NCI-H345 (cell line): ENCODE measurements around the gene CARMIL3.

Source experiments
- DNase-seq: peaks from one replicate; lab custom pipeline; 2025; lab: John Stamatoyannopoulos, UW

The CARMIL3 gene

DNA sequence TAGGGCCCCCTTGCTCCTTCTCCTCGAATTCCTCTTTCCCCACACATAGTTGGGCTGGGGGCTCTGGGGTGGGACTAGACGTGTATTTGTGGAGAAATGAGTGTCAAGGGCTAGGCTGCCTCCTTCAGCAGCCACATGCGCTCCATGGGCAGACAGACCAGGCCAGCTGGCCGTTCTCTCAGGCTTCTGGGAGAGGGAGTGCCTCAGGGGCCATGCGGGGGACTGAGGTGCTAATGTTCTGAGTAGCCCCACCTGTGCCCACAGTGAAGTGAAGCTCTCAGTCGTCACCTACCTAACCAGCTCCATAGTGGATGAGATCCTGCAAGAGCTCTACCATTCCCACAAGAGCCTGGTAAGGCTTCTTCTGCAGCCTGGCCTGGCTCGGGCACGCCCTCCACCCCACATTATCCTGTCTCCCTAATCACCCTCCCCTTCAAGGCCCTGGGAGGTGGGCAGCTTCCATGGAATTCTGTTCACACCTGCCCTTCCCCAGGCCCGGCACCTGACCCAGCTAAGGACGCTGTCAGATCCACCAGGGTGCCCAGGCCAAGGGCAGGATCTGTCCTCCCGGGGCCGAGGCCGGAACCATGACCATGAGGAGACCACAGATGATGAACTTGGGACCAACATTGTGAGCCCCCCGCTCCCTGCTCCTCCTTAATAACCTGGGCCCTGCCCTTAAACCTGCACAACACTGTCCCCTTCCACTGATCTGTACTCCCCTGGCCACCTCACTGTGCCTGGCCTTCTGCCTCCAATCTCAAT is 10.6 kb downstream of the CARMIL3 start:
- DNase-seq: no peak

DNA sequence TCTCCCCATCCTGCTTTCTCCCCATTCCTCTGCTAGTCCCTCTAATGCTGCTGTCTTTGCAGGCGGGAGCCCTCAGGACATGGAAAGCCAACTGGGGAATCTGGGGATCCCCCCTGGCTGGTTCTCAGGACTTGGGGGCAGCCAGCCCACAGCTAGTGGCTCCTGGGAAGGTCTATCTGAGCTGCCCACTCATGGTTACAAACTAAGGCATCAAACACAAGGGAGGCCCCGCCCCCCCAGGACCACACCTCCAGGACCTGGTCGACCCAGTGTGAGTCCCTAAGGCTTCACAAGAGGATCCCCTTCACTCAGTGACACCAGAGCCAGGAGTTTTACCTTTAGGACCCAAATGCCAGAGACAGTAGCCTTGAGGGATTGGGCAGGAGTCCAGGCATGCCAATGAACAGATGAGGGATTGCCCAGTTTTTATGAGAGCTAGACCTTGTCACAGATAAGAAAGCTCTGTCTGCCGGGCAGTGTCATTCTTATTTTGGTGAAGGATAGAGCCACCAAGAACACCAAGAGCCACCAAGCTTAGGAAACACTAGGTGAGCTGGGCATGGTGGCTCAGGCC is 11.5 kb downstream of the CARMIL3 start:
- DNase-seq: no peak

DNA sequence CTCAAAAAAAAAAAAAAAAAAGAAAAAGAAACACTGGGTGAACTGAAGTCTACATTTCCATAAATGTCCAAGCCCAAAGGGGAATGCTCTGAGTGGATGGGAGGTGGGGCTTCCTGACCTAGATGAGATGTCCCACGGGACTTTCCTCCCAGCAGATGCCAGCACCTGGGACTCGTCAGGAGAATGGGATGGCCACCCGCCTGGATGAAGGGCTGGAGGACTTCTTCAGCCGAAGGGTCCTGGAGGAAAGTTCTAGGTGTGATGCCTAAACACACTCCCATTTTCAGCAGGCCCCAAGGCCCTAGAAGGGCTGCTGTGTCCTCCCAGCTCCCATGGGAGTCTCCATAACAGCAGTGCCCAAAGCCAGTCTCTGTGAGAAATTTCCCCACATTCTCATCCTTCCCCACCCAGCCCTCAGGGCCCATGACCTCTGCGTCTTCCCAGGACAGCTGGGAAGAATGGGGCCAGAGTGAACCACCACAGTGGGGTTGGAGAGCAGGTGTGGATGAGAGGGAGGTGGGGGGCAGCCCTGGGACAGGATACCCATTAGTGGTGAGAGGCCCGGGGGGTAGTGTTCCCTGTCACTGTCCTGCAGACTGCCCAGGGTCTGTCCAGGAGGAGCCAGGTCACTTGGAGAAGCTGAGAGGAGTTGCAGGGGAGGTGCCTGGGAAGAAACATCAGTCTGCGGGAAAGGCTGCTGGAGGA is 12.4 kb downstream of the CARMIL3 start:
- no peak for DNase-seq

DNA sequence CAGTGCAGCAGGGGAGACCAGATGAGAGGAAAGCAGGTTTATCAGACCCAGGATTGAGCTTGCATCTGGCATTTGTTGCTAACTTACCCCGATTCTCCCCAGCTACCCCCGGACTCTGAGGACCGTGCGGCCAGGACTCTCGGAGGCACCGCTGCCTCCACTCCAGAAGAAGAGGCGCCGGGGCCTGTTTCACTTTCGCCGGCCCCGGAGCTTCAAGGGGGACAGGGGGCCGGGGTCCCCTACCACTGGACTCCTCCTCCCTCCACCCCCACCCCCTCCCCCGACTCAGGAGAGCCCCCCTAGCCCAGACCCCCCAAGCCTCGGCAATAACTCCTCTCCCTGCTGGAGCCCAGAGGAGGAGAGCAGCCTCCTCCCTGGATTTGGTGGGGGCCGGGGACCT is 13.0 kb downstream of the CARMIL3 start:
- no peak for DNase-seq

DNA sequence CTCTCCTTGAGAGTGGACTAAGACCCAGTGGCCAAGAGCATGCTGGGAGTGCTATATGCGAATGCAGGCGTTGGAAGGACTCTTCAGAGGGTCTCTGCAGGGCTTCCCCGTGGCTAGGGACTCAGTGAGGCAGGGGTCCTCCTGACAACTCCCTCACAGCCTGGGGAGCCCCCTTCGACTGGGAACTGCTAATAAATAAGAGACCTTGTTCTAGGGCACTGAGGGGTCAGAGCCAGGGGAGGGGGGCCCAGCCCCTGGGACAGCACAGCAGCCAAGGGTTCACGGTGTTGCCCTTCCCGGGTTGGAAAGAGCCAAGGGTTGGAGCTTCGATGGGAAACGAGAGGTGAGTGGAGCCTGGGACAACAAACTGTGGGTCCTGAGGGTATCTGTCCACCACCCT is 13.6 kb downstream of the CARMIL3 start:
- DNase-seq: no peak

DNA sequence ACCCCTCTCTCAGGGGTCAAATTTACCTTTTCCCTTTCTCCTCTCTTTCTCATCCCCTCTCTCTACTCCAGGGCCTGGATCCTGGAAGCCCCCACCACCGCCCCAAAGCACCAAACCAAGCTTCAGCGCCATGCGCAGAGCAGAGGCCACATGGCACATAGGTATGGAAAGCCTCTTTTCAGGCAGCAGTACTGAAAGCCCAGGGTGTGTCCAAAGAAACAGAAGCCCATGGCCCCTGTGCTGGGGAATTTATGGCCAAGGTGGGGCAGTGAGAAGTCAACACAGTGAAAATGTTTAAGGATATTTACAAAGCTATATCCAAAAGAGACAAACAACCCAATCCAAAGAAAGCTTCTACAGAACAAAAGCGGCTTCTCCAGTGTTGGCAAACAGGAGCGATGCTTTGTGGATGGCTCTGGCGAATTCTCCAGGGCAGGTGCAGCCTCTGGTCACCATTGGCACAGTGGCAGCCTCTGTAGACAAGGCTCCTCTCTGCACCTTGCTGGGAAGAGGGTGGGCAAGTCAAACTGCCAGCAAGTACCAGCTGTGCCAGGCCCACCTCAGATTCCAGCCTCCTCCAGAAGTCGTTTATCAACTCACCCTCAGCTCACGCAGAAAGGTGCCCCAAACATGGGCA is 14.8 kb downstream of the CARMIL3 start:
- no peak for DNase-seq

DNA sequence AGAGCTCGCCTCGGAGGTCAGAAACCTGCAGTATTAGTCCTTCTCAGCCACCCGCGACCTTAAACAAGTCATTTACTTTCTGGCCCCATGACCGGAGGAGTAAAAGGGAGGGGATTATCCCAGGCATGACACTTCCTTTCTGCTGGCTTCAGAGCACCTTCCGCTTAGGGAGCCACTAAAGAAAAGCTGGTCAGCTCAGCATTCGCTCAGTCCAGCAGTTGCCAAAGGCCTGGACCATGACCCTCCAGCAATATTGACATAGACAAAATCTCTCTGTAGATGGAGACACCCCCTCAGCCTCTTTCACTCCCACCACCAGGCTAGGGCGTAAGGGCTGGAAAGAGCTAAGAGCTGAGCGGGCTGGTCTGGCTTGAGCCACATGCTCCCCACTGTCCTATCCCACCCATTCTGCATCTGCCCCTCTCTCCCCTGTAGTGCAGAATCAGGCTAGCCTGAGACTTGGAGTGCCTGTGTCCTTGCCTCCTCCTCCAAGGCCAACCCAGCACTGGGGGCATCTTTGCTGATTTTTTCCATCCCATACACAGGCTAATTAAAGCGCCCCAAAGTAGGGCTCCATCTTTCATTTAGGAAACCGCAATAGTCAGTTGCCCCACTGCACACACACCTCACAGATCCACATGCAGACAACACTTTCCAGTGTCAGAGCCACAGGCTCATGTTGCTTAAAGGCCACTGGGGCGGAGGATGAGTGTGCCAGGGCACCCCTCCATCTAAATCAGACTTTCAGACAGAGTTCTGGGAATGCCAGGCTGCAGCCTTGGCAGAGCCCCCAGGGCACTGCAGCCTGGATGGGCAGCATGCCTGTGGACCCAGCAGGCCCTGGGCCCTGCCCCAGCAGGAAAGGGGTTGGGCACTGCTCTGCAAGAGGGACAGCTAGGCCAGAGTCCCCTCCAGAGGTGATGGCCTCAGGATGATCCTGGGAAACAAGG is 15.6 kb downstream of the CARMIL3 start:
- DNase-seq: no peak

DNA sequence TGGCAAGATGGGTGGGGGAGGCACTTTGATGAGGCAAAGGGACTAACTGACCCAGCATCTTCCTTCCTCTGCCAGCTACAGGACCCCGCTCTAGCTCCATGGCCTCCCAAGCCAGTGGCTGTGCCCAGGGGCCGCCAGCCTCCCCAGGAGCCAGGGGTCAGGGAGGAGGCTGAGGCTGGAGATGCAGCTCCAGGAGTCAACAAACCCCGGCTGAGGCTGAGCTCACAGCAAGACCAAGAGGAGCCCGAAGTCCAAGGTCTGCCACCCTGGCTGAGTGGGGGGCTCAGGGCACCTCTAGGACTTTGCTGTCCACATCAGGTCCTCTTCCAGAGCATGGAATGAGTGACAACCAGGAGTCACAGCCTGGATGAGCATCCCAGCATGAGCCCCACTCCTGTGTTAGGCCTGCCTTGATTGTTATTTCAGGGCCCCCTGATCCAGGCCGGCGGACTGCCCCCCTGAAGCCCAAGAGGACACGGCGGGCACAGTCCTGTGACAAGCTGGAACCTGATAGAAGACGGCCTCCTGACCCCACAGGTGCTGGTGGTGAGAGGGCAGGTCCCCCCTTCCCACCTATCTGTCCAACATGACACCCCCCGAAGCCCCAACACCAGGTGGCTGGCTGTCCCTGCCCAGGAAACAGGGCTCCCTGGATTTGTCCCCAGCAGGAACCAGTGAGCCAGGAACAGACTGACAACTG is 17.1 kb downstream of the CARMIL3 start:
- no peak for DNase-seq

DNA sequence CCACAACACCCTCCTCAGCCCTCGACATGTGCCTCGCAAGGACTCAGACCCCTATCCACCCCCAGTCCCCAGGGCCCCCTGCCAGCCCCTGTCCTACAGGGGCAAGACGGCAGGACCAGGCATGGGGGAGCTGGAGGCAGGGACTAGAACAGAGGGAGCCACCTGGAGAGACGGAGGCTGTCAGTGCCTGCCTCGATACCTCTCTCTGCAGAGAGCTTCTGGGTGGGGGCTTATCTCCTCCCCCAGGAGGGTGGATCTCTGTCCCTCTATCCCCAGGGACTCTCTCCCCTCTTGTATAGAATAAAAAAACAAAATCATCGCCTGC is 17.6 kb downstream of the CARMIL3 start:
- DNase-seq: no peak

DNA sequence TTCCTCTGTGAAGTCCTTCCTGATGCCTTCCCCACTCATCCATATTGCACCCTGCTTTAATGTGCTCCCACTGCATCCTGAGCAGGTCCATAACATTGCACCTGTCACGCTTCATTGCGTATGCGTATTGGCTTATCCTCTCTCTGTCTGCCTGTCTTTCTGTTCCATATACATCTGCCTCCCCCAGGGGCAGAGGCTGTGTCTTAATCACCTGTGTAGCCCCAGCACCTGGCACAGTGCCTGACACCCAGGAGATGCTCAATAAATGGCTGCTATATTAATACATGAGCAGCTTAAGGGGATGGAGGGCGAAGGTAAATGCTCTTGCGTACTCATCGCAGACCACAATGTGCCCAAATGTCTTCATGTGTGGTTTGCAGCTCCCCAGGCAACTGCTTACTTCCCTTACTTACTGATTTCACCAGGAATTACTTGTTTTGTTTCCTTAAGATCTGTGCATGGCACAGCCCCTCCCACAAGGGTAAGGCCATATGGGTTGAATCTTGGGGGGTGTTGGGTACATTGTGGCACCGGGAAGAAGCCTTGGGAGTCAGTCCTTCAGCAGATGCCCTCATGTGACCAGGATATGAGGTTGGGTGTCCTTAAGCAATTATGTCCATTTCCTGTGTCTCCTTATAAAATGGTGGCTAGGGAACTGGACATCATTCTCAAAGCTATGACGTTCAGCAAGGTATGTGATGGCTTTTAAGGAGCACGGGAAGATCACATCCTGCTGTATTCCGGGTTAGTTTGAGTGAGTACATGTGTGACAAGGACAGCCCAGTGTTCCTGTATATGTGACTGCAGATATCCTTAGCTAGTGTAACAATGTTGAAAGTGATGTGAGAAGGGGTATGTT is 18.7 kb downstream of the CARMIL3 start:
- DNase-seq: peak; percentile 73

DNA sequence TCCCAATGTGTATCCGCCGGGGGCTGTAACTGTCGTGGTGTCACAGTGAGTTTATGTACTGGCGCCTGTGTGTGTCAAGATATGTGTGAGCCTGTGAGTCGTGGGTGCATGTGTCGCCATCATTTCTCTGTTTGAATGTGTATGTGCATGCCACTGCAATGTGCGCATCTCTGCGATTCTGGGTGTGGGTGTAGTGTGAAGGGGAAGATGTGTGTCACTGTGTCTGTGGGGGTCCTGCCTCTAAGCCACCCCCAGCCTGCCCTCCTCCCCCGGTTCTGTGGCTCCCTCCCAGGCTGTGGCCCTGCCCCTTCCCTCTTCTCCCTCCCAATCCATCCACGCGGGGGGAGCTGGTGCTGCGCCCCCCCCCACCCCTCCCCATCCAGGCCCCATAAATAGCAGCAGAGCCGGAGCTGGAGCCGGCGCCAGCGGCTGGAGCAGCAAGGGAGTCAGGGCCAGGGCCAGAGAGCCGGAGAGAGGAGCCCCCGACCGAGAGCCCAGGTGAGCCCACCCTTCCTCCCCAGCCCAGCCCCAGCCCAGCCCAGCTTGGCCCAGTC is 19.4 kb downstream of the CARMIL3 start, which contains the start of gene CPNE6:
TSS of gene CPNE6 (plus strand) at position 419 of the 554 bp plus-strand sequence. CDS start 1,375 bp downstream, outside the sequence.
- DNase-seq: no peak

DNA sequence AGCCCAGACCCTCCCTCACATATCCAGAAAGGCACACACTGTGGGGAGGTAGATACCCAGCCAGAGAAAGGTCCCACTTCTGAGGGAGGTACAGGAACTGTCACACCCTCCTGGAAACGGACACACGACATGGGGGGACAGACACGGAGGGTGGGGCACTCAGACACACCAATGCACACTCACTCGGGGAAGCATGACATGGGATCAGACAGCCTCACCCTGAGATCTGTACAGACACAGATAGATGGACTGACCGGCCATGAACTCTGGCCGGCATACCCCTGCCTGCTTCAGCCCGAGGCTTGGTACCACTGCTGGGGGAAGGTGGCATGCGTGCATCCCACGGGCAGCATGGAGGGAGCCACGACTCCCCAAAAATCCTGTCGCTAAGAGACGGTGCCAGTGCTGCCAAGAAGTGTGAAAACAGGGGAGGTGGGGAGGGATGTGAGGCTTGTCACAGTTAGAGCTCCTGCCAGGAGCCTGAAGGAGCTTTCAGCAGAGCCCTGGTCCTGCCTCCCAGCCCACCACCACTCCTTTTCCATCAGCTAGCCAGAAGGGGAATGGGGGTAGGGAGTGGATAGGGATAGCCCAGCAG is 20.1 kb downstream of the CARMIL3 start:
- DNase-seq: no peak

DNA sequence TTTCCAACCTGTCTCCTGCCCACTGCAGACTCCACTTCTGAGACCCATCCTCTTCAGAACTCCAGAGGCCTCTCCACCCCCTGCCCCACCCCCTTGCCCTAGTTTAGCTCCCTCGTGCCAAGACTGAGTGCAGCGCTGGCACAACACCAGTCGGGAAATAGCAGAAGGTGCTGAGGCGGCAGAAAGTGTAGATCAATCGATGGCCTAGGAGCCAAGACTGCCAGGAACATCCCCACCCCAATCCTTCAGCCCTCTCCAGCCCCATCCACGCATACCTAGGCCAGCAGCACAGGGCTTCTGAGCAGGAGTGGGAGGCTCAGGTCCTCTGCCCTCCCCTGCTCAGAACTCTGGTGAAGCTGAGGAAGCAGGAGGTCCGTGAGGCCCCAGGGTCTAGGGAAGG is 20.6 kb downstream of the CARMIL3 start:
- no peak for DNase-seq

DNA sequence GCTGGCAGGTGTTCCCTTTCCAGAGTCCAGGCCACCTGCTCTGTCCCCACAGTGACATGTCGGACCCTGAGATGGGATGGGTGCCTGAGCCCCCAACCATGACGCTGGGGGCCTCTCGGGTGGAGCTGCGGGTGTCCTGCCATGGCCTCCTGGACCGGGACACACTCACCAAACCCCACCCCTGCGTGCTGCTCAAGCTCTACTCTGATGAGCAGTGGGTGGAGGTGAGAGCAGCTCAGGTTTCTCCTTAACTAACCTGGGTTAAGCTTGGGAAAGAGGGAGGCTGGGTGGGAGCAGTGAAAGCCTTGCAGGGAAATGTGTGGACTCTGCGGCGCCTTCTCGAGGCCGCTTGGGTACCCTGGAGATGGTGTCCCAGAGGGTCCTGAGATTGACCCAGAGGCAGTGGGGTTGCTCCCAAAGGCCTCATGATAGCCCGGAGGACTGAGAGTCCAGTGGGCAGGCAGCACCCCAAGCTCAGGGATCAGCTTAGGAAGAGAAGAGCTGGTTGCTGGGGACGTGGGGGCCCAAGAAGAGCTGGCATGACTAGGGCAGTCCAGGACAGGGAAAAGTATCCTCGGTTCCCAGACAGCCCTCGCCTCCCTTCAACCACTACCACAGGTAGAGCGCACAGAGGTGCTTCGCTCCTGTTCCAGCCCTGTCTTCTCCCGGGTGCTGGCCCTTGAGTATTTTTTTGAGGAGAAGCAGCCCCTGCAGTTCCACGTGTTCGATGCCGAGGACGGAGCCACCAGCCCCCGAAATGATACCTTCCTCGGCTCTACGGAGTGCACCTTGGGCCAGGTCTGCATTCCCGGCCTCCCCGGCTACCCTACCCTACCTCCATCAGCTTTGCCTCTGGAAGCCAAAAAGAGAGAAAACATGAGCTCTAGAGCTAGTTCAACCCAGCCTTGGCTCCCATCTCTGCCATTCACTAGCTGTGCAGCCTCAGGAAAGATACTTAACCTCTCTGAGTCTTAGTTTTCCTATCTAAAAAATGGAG is 21.4 kb downstream of the CARMIL3 start:
- DNase-seq: no peak

DNA sequence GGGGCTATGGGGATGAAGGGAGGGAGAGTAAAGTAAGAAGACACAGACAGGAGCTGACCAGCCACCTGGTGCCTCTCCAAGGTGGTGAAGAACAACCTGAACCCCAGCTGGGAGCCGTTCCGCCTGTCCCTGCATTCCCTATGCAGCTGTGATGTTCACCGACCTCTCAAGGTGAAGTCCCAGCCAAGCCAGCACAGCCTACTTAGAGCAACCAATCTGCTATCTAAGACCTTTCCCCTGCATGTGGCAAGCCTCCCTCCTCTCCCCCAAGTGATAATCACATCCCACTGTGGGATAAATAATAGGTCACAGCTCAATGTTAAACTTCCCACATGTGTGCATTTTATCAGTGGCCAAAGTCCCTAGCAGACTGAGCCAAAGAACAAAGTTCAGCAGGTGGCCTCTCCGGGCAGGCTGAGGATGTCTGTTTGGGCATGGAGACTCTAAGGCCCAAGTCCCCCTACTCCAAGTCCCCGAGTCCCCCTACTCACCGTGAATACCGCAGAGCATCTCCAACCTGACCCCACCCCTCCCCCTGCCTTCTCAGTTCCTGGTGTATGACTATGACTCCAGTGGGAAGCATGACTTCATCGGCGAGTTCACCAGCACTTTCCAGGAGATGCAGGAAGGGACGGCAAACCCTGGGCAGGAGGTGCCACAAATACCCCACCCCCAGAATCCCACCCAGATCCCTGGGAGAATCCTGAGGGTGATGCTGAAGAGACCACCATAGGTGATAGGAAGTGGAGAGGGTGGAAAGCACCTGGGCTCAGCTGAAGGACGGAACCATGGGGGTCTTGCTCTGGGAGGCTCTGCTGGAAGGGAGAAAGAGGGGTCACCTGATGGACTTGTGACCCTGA is 23.0 kb downstream of the CARMIL3 start:
- DNase-seq: no peak

DNA sequence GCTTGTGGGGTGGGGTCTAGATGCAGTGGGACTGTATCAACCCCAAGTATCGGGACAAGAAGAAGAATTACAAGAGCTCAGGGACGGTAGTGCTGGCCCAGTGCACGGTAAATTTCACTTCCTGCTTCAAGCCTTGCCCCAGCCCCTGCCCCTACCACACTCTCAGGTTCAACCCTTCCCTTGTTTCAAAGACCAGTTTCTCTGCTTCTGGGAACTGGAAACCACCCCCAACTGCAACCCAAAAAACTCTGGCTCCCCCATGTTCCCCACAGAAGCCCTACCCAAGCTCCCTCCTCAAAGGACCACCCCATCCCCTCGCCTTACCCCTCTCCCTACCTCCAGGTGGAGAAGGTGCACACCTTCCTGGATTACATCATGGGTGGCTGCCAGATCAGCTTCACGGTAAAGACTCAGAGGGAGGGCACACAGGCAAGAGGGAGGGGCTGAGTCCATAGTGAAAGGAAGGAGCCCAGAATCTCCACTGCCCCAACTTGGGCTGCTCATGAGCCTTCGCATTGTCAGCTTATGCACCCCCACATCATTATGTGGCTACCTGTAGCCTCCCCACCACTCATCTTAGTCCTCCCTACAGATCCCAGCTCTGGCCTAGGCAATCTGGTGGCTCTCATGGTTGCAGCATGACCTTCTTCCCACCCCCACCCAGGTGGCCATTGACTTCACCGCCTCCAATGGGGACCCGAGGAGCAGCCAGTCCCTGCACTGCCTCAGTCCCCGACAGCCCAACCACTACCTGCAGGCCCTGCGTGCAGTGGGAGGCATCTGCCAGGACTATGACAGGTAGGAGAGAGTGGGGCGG is 23.9 kb downstream of the CARMIL3 start:
- DNase-seq: no peak

DNA sequence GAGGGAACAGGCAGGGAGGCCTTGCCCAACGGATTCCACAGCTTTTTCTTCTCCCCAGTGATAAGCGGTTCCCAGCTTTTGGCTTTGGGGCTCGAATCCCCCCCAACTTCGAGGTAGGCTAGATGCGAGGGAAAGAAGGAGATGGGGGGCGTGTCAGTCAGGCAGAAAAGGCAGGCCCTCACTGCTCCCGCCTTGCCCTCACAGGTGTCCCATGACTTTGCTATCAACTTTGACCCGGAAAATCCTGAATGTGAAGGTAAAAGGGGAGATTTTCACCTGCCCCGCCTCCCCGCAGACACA is 24.4 kb downstream of the CARMIL3 start:
- no peak for DNase-seq
